Activated gamma-delta T cell (primary cell): ENCODE data around the gene EPB41L4B.
"Not testable (repeated sequence)": the region's sequence is repeated elsewhere in the genome, so short reads cannot be mapped to it uniquely, and the experiment has no call there.

Experiments used
- DNase-seq: peaks from one replicate; lab custom pipeline; 2025; lab: John Stamatoyannopoulos, UW

Gene EPB41L4B

DNA sequence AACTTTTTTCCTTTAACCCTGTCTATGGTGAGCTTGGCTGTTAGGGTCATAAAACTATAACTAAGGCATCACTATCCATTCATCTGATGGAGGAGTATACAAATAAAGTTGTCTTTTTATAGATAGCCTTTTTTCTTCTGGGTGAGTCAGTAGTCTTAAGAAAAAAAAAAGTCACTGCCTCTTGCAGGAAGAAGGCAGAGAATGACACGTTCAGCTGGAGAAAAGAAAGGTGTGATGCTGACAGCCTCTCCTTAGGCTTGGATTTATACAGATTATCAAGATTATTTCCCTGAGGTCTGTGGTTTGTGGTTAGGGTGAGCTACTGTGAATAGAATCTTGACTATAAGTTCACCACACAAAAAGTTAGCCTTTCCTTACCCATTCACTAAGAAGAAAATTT is 23.0 kb downstream of the EPB41L4B start:
- DNase-seq: no peak

DNA sequence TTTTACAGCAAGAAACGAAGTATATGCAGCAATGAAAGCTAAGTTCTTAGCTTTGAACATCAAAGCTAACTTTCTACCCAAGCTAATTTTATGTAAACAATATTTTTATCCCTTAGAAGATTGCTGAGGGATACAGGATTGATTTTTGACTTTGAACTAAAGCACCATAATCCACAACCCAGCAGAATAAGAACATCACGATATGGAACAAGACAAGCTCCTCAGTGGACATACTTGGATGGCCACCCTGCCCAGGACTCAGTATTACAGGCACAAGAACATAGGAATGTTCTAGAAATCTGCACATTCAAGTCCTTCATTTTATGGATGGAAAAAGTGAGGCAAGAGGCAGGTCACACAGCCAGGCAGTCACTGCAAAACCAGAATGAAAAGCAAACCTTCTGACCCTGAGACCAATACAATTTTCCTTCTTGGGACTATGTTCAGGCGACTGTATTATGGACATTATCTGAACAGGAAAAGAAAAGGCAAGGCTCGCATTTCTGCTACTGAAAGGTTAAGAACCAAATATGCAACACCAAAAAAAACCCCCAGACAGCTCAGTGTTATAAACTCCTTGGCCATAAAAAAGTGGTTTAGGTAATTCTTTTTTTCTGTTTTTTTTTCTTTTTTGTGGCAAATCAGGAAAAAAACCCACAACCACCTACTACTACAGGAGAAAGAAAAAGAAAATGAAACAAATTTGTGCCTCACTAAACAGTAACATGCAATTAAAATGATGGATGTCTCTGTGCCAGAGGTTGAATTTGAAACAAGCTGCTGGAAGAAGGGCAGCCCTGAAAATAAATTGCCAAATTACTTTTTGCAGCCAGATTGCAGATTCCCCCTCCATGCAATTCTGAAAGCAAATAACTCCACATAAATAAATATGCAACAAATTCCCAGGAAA is 25.4 kb downstream of the EPB41L4B start:
- no peak for DNase-seq

DNA sequence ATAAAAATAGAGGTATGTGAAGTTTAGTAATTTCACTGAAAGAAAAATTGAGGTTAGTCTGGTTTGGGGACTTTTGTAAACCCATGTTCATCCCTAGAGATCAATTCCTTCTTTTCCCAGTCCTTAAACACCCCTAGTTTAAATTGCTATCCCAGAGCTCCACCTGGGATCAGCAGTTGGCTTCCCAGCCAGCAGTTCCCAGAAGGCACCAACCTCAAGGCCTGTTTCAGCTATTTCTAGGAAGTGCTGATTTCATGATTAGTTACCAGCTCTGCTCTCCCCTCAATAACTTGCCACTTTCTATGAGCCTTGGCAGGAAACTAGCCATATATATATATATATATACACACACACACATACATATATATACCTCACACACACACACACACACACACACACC is 30.5 kb downstream of the EPB41L4B start:
- DNase-seq: no peak

DNA sequence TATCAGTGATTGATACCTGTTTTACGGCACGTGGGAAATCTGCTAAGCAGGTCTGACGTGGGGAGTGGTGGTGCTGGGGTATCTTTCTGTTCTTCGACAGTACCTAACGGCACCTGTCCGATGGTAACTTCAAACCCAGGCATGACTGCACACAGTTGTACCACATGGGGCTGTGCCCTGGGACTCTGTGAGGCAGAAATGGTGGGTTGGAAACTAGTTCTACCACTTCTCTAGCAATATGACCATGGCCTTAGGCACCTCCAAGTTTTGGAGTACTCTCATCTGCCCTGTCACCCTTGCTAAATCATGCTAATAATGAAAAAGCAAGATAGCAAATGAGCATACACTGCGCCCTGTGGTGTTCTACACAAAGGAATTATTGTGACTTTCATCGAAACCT is 30.9 kb downstream of the EPB41L4B start:
- DNase-seq: no peak

DNA sequence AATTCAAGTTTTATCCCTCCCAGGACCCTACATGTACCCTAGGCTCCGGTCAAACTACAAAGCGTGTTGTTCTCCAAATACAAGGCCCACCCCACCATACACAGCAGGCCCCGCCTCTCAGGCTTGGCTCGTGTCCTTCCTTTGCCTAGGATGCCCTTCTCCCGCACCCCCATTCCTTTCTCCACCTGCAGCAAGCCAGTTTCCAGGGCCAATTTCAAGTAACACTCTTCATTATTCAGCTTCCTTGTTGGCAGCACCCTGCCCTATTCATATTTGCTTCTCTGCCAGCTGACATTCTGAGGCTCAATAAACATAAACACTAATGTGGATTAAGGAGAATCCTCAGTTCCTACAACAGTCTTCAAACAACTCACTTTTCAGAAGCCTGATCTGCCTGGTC is 31.7 kb downstream of the EPB41L4B start:
- no peak for DNase-seq

DNA sequence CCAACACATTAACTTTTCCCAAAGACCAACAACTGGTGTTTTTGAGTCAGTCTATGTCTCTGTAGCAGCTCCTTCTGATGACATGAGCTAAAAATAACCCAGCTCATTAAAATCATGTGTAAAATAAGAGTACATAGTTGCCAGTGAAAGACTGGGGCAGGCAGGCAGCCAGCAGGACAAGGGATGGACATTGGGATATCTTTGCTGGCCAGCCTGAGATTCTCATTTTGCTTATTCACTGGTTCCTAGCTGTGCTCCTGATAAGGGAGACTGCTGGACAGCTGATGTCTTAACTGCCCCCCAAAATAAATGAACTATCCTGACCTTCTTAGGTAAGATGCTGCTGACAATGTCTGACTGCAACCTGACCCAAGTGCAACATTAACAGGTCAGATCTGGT is 33.9 kb downstream of the EPB41L4B start:
- DNase-seq: no peak

DNA sequence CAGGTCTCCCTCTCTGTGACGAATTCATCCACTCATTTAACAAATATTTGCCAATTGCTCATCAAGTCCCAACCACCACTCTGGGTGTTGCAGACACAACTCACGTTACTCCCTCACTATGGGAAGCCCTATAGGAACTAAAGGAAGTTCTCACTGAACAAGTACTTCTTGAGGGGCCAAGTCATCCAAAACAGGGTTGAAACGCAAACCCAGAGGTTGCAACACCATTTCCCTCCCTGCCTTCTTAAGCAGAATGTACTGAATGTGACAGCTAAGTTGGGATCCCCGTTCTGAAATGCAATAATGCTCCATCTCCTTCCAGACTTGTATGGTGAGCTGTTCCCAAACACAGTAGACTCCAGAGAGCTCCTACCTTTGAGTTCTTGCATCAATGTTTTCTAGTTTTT is 34.3 kb downstream of the EPB41L4B start:
- DNase-seq: no peak

DNA sequence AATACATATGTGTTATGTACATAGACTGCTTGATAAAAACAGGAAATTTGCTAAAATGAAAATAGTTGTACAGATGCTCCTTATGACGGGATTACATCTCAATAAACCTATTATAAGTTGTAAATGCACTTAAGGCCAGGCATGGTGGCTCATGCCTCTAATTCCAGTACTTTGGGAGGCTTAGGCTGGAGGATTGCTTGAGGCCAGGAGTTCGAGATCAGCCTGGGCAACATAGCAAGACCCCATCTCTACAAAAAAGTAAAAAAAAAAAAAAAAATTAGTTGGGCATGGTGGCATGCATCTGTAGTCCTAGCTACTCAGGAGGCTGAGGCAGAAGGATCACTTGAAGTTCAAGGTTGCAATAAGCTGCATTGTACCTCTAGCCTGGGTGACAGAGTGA is 37.2 kb downstream of the EPB41L4B start:
- DNase-seq: not testable (repeated sequence)

DNA sequence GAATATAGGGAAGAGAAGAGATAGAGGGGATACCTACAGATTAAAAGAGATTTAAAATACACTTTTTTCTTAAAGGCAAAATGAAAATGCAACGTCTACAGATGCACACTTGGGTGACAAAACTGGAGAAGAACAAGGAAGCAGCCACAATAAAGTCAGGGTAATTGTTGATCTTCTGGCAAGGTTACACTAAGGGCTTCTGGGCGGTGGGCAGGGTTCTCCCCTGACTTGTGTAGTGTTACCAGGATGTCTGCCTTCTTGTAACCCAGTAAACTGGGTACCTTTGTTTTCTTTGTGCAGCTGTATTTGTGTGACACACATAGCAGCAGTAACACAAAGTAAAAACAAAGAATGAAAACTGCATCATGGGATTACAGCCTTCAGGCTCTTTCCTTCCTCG is 37.8 kb downstream of the EPB41L4B start:
- no peak for DNase-seq

DNA sequence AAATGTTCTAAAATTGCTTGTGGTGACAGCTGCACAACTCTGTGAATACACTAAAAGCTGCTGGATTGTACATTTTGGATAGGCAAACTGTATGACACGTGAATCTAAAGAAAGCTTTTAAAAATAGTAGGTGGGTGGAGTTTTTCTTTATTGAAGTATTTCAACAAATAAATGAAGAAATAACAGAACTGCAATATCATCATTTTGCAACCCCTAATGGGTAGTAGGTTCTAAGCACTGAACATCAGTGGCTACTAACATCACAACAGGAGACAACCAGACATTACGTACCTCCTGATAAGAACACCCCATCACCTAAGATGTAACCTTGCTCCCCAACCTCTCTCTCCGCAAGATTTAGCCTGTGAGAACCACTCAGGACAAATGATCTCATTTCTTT is 38.6 kb downstream of the EPB41L4B start:
- no peak for DNase-seq

DNA sequence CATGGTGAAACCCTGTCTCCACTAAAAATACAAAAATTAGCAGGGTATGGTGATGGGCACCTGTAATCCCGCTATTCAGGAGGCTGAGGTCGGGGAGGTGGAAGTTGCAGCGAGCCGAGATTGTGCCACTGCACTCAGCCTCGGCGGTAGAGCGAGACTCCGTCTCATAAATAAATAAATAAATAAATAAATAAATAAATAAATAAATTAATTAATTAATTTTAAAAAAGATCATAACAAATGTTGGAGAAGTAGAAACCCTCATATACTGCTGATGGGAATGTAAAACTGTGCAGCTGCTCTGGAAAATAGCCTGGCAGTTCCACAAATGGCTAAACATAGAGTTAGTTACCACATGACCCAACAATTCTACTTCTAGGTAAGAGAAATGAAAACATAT is 39.3 kb downstream of the EPB41L4B start:
- DNase-seq: no peak

DNA sequence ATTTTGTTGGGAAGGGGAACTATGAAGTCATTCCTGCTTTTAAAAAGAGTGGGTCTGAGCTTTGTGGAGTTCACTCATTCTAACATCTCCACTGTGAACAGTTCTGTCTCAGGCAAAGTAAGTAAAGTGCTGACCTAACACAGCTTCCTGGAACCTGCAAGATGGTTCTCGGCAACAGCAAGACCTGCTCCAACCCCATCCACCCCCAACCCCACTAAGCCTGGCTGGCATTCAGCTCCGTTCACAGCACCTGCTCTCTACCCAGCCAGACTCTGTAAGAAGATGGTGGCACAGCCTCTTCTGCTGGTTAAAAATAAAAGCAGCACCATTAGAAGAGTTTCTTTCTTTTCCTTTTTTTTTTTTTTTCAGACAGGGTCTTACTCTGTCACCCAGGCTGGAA is 42.0 kb downstream of the EPB41L4B start:
- DNase-seq: no peak

DNA sequence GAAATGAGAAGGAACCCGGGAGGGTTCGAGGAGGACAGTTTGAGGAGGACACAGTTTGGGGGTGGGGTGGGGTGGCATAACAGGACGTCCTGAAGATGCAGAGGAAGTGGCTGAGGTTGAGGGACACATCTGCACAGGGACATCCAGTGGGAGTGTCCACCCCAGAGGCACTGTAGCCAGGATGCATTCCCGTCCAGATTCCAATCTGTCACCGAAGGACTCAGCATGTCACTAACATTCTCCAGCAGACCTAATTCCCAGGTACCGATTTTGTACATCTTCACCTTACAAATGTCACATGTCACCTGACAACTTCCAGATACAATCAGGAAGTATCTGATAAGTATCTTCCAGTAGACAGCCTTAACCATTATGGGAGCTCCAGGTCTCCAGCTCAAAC is 42.6 kb downstream of the EPB41L4B start:
- no peak for DNase-seq

DNA sequence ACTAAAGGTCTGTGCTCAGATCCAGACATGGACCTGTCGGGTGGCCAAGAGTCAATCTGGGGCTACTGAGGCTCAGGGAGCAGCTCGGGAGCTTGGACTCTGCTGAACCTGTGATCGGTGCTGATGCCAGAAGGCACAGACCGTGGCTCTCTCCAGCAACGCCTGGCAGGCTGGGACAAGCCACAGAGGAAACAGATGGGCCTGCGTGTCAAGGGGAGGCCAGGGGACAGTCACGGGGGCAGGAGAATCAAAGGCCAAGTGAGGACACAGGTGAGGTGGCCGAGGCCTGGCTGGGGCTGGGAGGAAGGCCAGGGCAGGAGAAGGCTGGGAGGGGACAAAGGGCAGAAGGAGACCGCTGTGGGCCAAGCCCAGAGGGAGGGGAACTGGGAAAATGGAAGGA is 43.4 kb downstream of the EPB41L4B start:
- no peak for DNase-seq

DNA sequence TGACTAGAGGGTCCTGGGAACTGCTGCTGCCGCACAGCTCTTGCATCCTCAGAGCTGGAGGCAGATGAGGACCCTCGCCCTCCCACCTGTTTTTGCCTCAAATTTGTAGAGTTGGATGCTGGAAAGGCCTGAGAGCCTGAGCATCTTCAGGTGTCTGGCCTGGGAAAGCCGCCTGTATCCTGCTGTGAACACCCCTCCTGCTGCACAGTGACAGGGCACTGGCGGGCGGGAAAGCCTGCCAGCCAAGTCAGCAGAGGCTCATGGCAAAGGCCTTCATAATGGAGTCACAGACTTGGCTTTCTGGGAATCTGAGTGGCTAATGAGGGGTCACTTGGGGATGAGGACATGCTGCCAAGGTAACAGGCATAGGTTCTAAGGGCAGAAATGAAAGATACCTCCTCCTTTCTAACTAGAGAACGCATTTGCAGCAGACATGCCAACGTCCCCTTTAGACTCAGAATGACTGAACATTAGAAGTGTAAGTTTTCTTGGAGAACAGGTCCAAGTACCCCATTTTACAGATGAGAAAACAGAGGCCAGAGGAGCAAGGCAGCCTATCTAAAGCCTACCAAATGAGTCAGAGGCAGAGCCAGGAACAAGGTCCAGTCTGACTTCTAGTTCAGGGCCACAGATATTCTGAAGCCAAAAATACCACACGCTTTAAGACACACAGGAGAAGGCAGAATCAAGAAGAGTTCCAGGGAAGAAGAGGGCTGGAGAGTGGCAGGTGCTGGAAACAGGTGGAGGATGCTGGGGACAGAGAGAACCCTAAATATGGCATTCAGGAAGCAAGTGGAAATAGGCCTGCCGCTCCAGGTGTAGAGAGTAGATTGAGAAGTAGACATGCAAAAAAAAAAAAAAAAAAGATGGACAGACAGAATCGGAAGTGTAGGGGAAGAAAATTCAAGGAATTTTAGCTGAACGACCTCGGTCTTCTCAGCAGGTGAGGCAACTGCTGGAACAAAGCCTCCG is 44.1 kb downstream of the EPB41L4B start:
- DNase-seq: no peak

DNA sequence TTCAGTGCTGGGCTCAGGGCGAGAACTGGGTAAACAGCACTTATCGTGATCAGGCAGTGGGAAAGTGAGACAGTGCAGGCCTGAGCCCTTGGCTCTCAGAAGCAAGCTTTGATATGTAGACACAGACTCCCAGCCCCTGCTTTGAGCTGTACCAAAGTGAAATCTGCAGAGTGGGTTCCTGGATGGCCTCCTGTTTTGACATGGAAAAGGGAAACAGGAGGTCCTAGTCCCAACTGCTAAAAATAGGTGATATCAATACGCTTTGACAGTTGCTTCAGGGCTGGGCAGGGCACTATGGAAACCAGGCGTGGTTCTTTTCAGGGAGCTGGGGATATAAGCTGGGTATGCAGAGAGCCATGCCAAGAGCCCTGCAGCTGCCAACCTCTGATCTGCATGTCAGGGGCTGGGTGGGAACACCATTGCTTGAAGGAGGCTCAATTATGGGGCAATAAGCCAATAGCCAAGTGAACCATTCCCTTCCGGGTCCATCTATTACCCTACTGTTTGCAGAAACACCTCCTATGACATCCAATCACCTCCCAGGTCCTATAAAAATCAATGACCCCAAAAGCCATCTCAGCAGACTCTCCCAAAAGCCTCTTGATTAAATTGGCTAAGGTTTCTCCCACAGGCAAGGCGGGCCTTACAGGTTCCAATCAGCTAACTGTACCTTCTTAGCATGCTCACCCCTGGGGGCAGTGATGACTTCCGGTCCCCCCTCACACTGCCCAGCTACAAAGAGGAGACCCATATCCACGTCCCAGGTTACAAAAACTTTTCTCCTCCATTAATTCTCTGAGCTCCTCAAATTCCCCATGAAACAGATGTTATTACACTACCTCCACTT is 45.8 kb downstream of the EPB41L4B start:
- no peak for DNase-seq

DNA sequence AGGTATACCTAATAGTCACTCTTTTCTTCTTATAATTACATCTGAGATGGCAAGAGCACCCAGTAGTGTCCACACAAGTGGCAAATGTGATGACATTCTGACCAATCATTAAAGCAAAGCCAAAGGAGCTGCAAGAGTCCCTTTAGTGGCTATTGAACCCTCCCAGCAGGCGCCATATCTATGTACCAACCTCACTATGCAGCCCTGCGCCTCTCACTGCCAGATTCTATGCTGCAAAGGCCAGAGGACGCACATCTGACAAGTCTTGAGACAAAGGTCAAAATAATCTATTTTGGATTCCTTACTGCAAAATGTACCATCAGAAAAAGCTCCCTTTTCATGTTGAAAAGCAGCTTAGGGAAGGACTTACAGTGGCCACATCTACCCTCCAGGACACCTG is 47.0 kb downstream of the EPB41L4B start:
- no peak for DNase-seq

DNA sequence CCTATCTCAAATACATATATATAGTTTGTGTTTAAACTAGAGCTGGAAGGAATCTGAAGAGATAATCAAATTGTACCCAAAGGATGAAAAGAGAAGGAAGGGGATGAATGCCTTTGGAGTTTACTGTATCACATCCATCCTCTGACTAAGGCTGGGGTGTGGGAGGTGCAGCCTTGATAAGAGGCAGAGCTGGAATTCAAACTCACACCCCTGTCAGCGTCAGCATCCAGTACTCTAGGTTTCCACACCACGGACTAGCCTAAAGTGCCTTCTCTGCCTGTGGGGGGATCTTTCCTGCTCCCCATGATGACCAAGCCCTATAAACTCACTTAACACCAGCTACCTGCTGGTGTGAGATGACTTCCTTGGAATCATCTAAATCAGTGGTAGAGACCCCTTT is 48.1 kb downstream of the EPB41L4B start:
- no peak for DNase-seq

DNA sequence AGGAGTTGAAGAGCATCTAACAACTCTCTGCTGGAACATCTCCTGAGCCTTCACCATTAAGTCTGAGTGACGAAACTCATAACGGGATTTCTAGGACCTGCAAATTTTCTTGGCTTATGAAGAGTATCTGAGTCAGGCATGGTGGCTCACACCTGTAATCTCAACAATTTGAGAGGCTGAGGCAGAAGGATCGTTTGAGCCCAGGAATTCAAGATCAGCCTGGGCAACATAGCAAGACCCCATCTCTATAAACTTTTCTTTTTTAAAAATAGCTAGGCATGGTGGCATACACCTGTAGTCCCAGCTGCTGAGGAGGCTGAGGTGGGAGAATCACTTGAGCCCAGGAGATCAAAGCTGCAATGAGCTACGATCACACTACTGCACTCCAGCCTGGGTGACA is 48.8 kb downstream of the EPB41L4B start:
- DNase-seq: no peak

DNA sequence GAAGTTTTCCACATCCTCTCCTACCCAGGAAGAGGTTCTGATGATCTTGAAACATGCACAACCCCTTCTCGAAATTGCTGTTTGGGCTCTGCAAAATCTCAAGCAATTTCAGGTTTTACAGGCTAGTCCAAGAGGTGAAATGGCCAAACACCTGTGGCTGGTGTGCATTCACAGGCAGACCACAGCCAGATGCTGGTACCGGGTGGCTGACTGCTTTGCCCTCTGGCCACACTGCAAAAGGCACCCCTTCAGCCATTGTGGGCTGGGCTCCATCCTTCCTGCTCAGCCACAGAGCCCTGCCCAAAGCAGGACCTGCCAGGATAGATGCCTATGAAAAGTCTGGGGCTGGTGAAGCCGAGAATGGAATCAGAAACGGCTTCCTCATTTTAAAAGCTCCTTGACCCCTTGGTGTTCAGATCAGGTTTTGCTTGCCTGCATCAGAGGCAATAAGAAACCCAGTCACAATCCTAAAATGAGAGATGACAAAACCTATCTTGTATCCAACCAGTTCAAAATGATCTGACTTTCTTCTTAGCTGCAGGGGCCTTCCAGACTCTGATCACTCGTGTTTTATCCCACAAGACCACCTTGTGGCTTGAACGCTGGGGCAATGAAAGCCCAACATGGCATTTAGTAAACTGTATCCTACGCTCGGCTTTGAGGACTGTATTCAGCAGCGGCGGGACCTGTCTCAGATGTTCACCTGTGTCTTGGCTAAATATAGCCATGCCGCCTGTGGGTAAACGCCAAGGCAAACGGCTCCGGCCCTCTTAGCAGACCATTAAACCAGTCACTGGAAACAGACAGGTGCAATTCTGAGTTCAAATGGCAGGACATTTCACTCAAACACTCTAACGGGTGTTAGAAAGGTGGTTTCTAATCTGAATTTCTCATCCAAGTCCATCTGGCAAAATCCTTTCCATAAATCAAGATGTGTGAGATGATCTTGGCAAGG is 49.6 kb downstream of the EPB41L4B start:
- DNase-seq: no peak

DNA sequence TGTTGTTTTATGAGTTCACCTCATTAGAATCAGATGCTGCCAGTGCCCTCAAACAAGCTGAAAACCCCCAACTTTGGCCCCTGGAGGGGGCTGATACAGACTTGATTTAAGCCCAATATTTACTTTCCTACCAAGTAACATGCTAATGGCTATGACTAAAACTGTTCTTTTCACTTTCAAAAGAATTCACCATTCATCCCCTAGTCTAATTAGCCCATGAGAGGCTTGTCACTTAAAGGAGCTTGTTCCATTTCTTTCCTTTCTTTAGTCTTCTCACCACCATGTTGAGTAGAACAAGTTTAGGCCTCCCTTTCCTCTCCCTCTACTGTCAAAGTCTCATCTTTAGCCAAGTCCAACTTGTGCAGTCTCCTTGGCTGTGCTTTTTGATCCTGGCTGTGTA is 50.4 kb downstream of the EPB41L4B start:
- no peak for DNase-seq
